ENCODE results near the gene TSPY1. TPM values are rescaled to one million over a fixed set of nuclear protein-coding genes. Genes with fewer than 3 reads are reported as not detected.
"Not testable (repeated sequence)": the region's sequence is repeated elsewhere in the genome, so short reads cannot be mapped to it uniquely, and the experiment has no call there.

TSPY1 gene, protein sequence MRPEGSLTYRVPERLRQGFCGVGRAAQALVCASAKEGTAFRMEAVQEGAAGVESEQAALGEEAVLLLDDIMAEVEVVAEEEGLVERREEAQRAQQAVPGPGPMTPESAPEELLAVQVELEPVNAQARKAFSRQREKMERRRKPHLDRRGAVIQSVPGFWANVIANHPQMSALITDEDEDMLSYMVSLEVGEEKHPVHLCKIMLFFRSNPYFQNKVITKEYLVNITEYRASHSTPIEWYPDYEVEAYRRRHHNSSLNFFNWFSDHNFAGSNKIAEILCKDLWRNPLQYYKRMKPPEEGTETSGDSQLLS
- total RNA-seq, result not detected

DNA sequence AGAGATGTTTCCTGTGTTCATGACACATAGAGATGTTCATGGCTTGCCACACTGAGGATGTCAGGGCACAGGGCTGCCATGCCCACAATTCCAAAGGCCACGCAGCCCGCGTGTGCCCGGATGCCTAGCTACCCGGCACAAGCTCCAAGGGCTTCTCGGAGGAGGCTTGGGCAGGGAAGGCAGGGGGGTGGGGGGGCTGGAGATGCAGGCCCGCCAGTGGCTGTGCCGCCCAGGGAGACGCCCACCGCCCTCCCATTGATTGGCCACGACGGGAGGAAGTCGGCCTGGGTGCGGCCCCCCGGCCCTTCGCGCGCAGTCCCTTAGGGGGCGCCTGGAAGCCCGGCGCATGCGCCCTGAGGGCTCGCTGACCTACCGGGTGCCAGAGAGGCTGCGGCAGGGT lies at the start of gene TSPY1:
Gene TSPY1 (plus strand): TSS at position 301 of the 400 bp plus-strand sequence. CDS start 46 bp downstream, at position 347.
- ATAC-seq, result not testable (repeated sequence)

DNA sequence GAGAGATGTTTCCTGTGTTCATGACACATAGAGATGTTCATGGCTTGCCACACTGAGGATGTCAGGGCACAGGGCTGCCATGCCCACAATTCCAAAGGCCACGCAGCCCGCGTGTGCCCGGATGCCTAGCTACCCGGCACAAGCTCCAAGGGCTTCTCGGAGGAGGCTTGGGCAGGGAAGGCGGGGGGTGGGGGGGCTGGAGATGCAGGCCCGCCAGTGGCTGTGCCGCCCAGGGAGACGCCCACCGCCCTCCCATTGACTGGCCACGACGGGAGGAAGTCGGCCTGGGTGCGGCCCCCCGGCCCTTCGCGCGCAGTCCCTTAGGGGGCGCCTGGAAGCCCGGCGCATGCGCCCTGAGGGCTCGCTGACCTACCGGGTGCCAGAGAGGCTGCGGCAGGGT lies 20.2 kb downstream of the TSPY1 start, which contains the start of gene TSPY9:
Gene TSPY9 (plus strand): TSS at position 301 of the 400 bp plus-strand sequence. CDS start 46 bp downstream, at position 347.
- not testable (repeated sequence) for H3K36me3 Mint-ChIP-seq; DNase-seq (ENCODE audit: low spot score in 2 of 2); H3K9me3 Mint-ChIP-seq; ATAC-seq; H3K27ac Mint-ChIP-seq

More for the DNA sequence above, at the start of gene TSPY1:
- not testable (repeated sequence) for H3K27ac Mint-ChIP-seq; DNase-seq (ENCODE audit: low spot score in 2 of 2); H3K9me3 Mint-ChIP-seq; H3K36me3 Mint-ChIP-seq

DNA sequence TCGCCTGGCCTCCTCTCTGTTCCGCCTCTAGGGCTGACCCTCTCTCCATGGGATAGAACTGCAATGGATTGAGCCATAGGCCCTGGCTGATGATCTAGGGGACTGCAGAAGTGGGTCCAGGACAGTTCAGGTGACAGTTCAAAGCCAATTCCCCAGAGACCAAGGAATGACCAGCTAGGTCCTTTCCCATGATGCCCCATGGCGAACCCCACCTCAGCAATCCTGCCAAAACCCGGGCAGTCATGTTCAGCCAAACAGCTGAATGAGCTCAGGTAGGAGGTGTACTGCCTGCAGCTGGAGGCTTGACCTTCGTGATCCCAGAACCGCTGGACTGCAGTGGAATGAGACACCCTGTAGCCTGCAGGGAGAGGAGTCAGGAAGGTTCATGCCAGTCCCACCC lies 37.6 kb downstream of the TSPY1 start:
- not testable (repeated sequence) for H3K27ac Mint-ChIP-seq; H3K36me3 Mint-ChIP-seq; DNase-seq (ENCODE audit: low spot score in 2 of 2); H3K9me3 Mint-ChIP-seq; ATAC-seq

DNA sequence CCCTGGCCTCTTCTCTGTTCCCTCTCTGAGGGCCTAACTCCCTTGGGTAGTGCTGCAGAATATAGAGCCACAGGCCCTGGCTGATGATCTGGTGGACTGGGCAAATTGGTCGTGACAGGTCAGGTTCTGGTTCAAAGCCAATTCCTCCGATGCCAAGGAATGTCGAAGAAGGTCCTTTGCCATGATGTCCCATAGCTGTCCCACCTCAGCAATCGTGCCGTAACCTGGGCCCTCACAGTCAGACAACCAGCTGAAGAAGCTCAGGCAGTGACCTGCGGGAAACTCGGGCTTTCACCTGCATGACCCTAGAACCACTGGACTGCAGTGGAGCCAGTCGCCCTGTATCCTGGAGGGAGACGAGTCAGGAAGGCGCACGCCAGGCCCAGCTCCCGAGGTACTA lies 49.5 kb downstream of the TSPY1 start:
- not testable (repeated sequence) for H3K36me3 Mint-ChIP-seq; H3K27ac Mint-ChIP-seq; ATAC-seq; DNase-seq (ENCODE audit: low spot score in 2 of 2); H3K9me3 Mint-ChIP-seq

Other genes starting within 250 kb of the TSPY1 start
- gene TSPY4, start 129.5 kb upstream of the TSPY1 start, total RNA-seq, result not detected
- gene TSPY8, start 109.2 kb upstream of the TSPY1 start, total RNA-seq, result not detected
- not detected for gene TSPY3, start 68.5 kb upstream of the TSPY1 start, total RNA-seq
- not detected for gene TSPY9, start 20.3 kb downstream of the TSPY1 start, total RNA-seq
- not detected for gene TSPY10, start 60.9 kb downstream of the TSPY1 start, total RNA-seq